ENCODE data around the gene MC4R.
"Not testable (repeated sequence)": the region's sequence is repeated elsewhere in the genome, so short reads cannot be mapped to it uniquely, and the experiment has no call there.

MC4R gene

GRCh38 chr18:60372596-60372995 is at the start of gene MC4R:
Gene MC4R, minus strand, starts transcription at chr18:60372775. Its CDS starts 426 bp downstream, at chr18:60372349.
- Histone ChIP-seq H3K27me3 (ENCODE audit: control insufficient read depth in 1 of 2, insufficient read depth in 2 of 2, low read length in 2 of 2) (no peaks in the 10 kb centered on the region), H3K27ac (ENCODE audit: low read length) (no peak within 1 kb of the TSS), H3K9ac (ENCODE audit: low read length in 2 of 2) (peak within 1 kb of the TSS in 1 of 2 donors; percentile 13), H3K36me3 (ENCODE audit: control insufficient read depth in 2 of 2, insufficient read depth in 2 of 2, low read length in 2 of 2) (no peaks in the 10 kb centered on the region), H3K4me1 (ENCODE audit: control insufficient read depth, insufficient read depth, low read length) (no peaks in the 10 kb centered on the region), H3K4me3 (ENCODE audit: low read length in 2 of 2) (peak within 1 kb of the TSS; percentile 3 to 38), H3K9me3 (ENCODE audit: control insufficient read depth in 2 of 2, low read length in 2 of 2) (no peaks in the 10 kb centered on the region)

GRCh38 chr18:60422306-60422705 is 49.7 kb upstream of the MC4R start:
- not testable (repeated sequence) for H3K27me3 ChIP-seq (ENCODE audit: control insufficient read depth in 1 of 2, insufficient read depth in 2 of 2, low read length in 2 of 2); H3K9ac ChIP-seq (ENCODE audit: low read length in 2 of 2); H3K9me3 ChIP-seq (ENCODE audit: control insufficient read depth in 2 of 2, low read length in 2 of 2); H3K36me3 ChIP-seq (ENCODE audit: control insufficient read depth in 2 of 2, insufficient read depth in 2 of 2, low read length in 2 of 2); H3K4me1 ChIP-seq (ENCODE audit: control insufficient read depth, insufficient read depth, low read length); H3K4me3 ChIP-seq (ENCODE audit: low read length in 2 of 2); H3K27ac ChIP-seq (ENCODE audit: low read length)

GRCh38 chr18:60421356-60422118 is 49.0 kb upstream of the MC4R start:
- no peaks in the 10 kb centered on the region for H3K27me3 ChIP-seq (ENCODE audit: control insufficient read depth in 1 of 2, insufficient read depth in 2 of 2, low read length in 2 of 2)
- H3K9me3 ChIP-seq (ENCODE audit: control insufficient read depth in 2 of 2, low read length in 2 of 2), result no peaks in the 10 kb centered on the region
- H3K9ac ChIP-seq (ENCODE audit: low read length in 2 of 2), result no peak overlapping the region

GRCh38 chr18:60417946-60418345 is 45.4 kb upstream of the MC4R start:
- Histone ChIP-seq H3K4me1 (ENCODE audit: control insufficient read depth, insufficient read depth, low read length) (no peaks in the 10 kb centered on the region), H3K27me3 (ENCODE audit: control insufficient read depth in 1 of 2, insufficient read depth in 2 of 2, low read length in 2 of 2) (no peaks in the 10 kb centered on the region), H3K36me3 (ENCODE audit: control insufficient read depth in 2 of 2, insufficient read depth in 2 of 2, low read length in 2 of 2) (no peaks in the 10 kb centered on the region)

More at GRCh38 chr18:60421356-60422118, 49.0 kb upstream of the MC4R start:
- Histone ChIP-seq H3K27ac (ENCODE audit: low read length) (no peak overlapping the region), H3K36me3 (ENCODE audit: control insufficient read depth in 2 of 2, insufficient read depth in 2 of 2, low read length in 2 of 2) (no peaks in the 10 kb centered on the region), H3K4me3 (ENCODE audit: low read length in 2 of 2) (no peak overlapping the region), H3K4me1 (ENCODE audit: control insufficient read depth, insufficient read depth, low read length) (no peaks in the 10 kb centered on the region)

GRCh38 chr18:60413944-60414547 is 41.5 kb upstream of the MC4R start:
- Histone ChIP-seq H3K27ac (ENCODE audit: low read length) (no peak overlapping the region), H3K4me1 (ENCODE audit: control insufficient read depth, insufficient read depth, low read length) (no peaks in the 10 kb centered on the region), H3K4me3 (ENCODE audit: low read length in 2 of 2) (no peak overlapping the region), H3K9me3 (ENCODE audit: control insufficient read depth in 2 of 2, low read length in 2 of 2) (no peaks in the 10 kb centered on the region), H3K9ac (ENCODE audit: low read length in 2 of 2) (no peak overlapping the region), H3K27me3 (ENCODE audit: control insufficient read depth in 1 of 2, insufficient read depth in 2 of 2, low read length in 2 of 2) (no peaks in the 10 kb centered on the region), H3K36me3 (ENCODE audit: control insufficient read depth in 2 of 2, insufficient read depth in 2 of 2, low read length in 2 of 2) (no peaks in the 10 kb centered on the region)

More at GRCh38 chr18:60417946-60418345, 45.4 kb upstream of the MC4R start:
- H3K4me3 ChIP-seq (ENCODE audit: low read length in 2 of 2), result no peak overlapping the region
- no peaks in the 10 kb centered on the region for H3K9me3 ChIP-seq (ENCODE audit: control insufficient read depth in 2 of 2, low read length in 2 of 2)
- no peak overlapping the region for H3K9ac ChIP-seq (ENCODE audit: low read length in 2 of 2)
- H3K27ac ChIP-seq (ENCODE audit: low read length), result no peak overlapping the region

- Histone ChIP-seq H3K36me3 (ENCODE audit: control insufficient read depth in 2 of 2, insufficient read depth in 2 of 2, low read length in 2 of 2) (no peaks in the 10 kb centered on the region), H3K27ac (ENCODE audit: low read length) (no peak overlapping the region), H3K4me1 (ENCODE audit: control insufficient read depth, insufficient read depth, low read length) (no peaks in the 10 kb centered on the region), H3K9ac (ENCODE audit: low read length in 2 of 2) (no peak overlapping the region), H3K27me3 (ENCODE audit: control insufficient read depth in 1 of 2, insufficient read depth in 2 of 2, low read length in 2 of 2) (no peaks in the 10 kb centered on the region), H3K9me3 (ENCODE audit: control insufficient read depth in 2 of 2, low read length in 2 of 2) (no peaks in the 10 kb centered on the region), H3K4me3 (ENCODE audit: low read length in 2 of 2) (no peak overlapping the region)
Measured at GRCh38 chr18:60411715-60412114, 39.1 kb upstream of the MC4R start.

GRCh38 chr18:60406721-60407120 is 34.1 kb upstream of the MC4R start:
- Histone ChIP-seq H3K9me3 (ENCODE audit: control insufficient read depth in 2 of 2, low read length in 2 of 2) (no peaks in the 10 kb centered on the region), H3K27me3 (ENCODE audit: control insufficient read depth in 1 of 2, insufficient read depth in 2 of 2, low read length in 2 of 2) (no peaks in the 10 kb centered on the region), H3K4me1 (ENCODE audit: control insufficient read depth, insufficient read depth, low read length) (no peaks in the 10 kb centered on the region), H3K4me3 (ENCODE audit: low read length in 2 of 2) (no peak overlapping the region), H3K9ac (ENCODE audit: low read length in 2 of 2) (no peak overlapping the region), H3K27ac (ENCODE audit: low read length) (no peak overlapping the region), H3K36me3 (ENCODE audit: control insufficient read depth in 2 of 2, insufficient read depth in 2 of 2, low read length in 2 of 2) (no peaks in the 10 kb centered on the region)

- Histone ChIP-seq H3K27ac (ENCODE audit: low read length) (no peak overlapping the region), H3K9ac (ENCODE audit: low read length in 2 of 2) (no peak overlapping the region), H3K4me1 (ENCODE audit: control insufficient read depth, insufficient read depth, low read length) (no peaks in the 10 kb centered on the region), H3K36me3 (ENCODE audit: control insufficient read depth in 2 of 2, insufficient read depth in 2 of 2, low read length in 2 of 2) (no peaks in the 10 kb centered on the region), H3K9me3 (ENCODE audit: control insufficient read depth in 2 of 2, low read length in 2 of 2) (no peaks in the 10 kb centered on the region), H3K4me3 (ENCODE audit: low read length in 2 of 2) (no peak overlapping the region), H3K27me3 (ENCODE audit: control insufficient read depth in 1 of 2, insufficient read depth in 2 of 2, low read length in 2 of 2) (no peaks in the 10 kb centered on the region)
Measured at GRCh38 chr18:60404486-60405085, 32.0 kb upstream of the MC4R start.

- no peak overlapping the region for H3K27ac ChIP-seq (ENCODE audit: low read length)
Measured at GRCh38 chr18:60401346-60401745, 28.8 kb upstream of the MC4R start.

GRCh38 chr18:60391571-60392226 is 19.1 kb upstream of the MC4R start:
- H3K4me3 ChIP-seq (ENCODE audit: low read length in 2 of 2), result no peak overlapping the region
- H3K36me3 ChIP-seq (ENCODE audit: control insufficient read depth in 2 of 2, insufficient read depth in 2 of 2, low read length in 2 of 2), result no peaks in the 10 kb centered on the region
- H3K27ac ChIP-seq (ENCODE audit: low read length), result no peak overlapping the region
- no peaks in the 10 kb centered on the region for H3K4me1 ChIP-seq (ENCODE audit: control insufficient read depth, insufficient read depth, low read length)
- H3K9me3 ChIP-seq (ENCODE audit: control insufficient read depth in 2 of 2, low read length in 2 of 2), result no peaks in the 10 kb centered on the region
- no peak overlapping the region for H3K9ac ChIP-seq (ENCODE audit: low read length in 2 of 2)
- H3K27me3 ChIP-seq (ENCODE audit: control insufficient read depth in 1 of 2, insufficient read depth in 2 of 2, low read length in 2 of 2), result no peaks in the 10 kb centered on the region

More at GRCh38 chr18:60401346-60401745, 28.8 kb upstream of the MC4R start:
- Histone ChIP-seq H3K4me1 (ENCODE audit: control insufficient read depth, insufficient read depth, low read length) (no peaks in the 10 kb centered on the region), H3K9ac (ENCODE audit: low read length in 2 of 2) (no peak overlapping the region), H3K36me3 (ENCODE audit: control insufficient read depth in 2 of 2, insufficient read depth in 2 of 2, low read length in 2 of 2) (no peaks in the 10 kb centered on the region), H3K4me3 (ENCODE audit: low read length in 2 of 2) (no peak overlapping the region), H3K27me3 (ENCODE audit: control insufficient read depth in 1 of 2, insufficient read depth in 2 of 2, low read length in 2 of 2) (no peaks in the 10 kb centered on the region), H3K9me3 (ENCODE audit: control insufficient read depth in 2 of 2, low read length in 2 of 2) (no peaks in the 10 kb centered on the region)

All from stomach smooth muscle (tissue), 2 donors.